ENCODE results near the gene MAPK9.

MAPK9 gene

DNA sequence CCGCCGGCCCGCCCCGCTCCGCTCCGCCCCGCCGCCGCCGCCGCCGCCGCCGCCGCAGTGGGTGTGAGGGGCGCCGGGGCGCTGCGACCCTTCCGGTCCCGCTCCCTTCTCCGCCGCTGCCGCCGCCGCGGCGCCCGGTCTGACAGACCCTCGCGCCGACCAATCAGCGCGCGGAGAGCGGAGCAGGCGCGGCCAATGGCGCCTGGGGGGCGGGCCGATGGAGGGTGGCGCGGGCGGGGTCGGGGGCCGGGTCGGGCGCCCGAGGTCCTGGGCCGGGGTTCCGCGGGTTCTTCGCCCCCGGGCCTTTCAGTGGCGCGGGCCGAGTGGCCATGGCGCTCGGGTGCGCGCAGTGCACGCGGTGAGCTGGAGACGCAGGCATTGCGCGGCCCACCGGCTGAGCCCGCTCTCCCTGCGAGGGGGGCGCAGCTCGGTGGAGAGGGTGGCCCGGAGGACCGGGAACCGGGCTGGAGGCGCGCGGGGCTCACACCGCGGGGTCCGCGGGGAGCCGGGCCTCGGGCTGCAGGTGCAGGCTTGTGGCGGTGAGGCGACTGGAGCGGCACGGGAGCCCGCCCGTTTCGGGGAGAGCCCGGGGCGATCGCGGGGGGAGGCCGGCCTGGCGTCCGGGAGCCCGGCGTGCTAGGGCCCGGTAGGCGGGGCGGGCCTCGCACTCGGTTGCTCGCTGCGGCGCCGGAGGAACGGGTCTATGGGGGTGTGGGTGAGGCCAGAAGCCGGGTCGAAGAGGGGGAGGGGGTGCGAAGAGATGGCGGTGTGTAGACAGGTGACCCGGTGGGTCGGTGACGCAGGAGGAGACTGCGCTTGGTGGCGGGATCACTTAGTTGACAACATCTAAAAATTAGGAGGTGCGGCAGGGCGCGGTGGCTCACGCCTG lies at the start of gene MAPK9:
Gene MAPK9 (minus strand): TSS at position 141 of the 889 bp plus-strand sequence. CDS start 11,522 bp downstream, outside the sequence.
- DNase-seq (ENCODE audit: low spot score): peak; percentile 90

DNA sequence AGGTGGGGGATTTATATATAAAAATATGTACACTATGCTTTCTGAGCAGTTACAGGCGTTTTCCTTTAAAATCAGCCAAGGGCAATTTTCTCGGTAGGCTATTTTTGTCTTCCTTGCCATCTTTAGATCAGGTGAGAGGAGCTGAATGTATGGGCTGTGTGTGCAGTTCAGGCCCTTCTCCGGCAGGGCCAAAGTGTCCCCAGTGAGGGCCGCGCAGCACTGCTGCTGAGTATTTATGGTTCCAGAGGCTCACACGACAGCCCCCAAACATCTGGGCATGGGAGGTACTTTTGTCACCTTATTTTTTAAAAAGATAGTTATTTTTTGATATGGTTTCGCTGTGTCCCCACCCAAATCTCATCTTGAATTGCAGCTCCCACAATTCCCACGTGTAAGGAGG lies 49.7 kb upstream of the MAPK9 start:
- no peak for DNase-seq (ENCODE audit: low spot score)

DNA sequence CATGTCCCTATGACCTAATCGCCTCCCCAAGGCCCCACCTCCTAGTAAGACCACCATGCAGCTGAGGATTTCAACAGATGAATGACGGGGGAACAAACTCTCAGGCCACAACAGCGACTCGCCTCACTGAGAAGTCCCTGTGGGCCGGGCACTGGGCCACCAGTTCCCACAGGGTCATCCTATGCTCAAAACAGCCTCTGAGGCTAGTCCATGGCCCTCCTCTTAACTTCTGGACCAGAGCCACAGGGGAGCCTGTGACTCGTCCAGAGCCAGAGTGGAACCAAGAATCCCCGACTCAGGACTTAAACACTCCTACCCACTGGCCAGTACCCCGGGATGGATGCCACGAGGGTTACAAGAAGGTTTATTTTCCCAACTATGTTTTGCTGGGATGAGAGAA lies 49.0 kb upstream of the MAPK9 start:
- no peak for DNase-seq (ENCODE audit: low spot score)

DNA sequence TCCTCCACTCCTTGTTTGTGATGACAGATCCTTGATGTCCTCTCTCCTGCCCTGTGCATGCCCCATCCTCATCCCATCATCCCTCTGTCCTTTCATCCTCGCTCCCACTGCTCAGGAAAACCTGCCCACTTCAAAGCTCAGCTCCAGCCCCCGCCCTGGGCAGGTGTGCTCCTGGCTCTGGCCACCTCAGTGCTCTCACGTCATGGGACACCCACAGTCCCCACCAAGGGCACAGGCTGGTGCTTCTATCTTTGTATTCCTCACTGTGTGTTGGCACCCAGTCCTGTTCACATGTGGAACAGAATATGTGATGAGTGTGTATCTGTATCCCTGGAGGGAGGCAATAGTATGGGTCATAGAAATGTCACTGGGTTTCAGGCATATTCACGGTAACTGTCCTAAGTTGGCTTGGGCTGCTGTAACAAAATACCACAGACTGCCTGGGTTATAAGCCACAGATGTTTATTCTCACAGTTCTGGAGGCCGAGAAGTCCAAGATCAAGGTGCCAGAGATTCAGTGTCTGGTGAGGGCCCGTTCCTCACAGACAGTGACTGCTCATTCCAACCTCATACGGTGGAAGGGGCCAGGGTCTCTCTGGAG lies 47.8 kb upstream of the MAPK9 start:
- no peak for DNase-seq (ENCODE audit: low spot score)

DNA sequence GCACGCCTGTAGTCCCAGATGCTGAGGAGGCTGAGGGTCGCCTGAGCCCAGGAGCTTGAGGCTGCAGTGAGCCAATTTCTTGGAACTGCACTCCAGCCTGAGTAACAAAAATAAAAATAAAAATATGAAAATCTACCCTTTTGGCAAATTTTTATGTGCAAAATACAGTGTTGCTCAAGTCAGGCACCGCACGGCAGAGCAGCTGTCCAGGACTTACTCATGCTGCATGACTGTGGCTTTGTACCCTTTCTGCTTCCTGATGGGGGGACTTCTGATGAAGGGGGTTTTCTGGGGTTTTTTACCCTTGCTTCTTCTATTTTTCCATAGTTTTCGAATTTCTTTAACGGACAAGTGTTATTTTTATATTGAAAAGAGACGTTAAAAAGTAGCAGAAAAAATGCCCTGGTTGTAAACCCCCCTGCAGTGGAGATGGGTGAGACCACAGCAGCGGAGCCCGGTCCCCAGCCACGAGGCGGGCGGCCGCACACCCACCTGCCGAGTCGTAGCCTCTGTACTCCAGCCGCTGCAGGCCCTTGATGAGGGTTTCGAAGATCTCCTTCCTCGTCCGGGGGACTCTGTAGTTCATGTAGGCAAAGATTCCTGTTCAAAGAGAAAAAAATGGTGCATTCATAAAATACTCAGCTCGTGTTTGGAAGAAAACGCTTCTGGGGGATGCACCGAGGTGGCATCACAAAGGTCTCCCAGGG lies 46.3 kb upstream of the MAPK9 start:
- DNase-seq (ENCODE audit: low spot score): no peak

DNA sequence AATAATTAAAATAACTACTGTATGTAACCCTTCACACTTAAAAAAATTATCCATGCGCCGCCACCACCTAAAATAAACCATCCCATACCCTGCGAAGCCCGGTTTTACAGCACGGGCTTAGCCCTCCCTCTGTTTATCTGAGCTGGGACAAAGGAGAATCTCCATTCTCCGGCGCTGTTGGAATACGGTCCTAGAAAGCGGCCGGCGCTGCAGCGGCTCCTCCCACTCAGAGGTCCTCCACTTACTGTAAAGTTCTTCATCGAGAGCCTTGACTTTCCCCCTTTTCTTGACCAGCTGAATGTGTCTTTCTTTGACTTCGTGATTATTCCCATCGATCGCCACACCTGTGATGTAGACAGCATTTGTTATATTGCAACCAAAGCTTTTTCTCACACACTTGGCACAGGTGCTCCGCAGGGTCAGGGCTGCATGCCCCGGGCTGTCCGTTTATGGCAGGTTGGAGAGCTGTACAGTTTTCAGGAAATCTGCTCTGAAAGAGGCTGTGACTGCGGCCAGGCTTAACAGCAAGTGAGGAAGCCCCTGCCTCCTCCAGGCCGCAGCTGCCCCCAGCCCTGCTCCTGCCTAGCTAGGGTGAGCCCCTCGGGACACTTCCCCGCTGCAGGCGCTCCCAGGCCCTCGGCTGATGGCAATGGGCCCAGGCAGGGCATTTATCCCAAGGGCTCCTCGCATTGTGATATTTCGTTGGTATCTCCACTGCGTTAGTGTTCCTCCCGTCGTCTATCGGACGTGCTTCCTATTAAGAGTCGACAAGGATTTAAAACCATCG lies 44.5 kb upstream of the MAPK9 start:
- DNase-seq (ENCODE audit: low spot score): no peak

DNA sequence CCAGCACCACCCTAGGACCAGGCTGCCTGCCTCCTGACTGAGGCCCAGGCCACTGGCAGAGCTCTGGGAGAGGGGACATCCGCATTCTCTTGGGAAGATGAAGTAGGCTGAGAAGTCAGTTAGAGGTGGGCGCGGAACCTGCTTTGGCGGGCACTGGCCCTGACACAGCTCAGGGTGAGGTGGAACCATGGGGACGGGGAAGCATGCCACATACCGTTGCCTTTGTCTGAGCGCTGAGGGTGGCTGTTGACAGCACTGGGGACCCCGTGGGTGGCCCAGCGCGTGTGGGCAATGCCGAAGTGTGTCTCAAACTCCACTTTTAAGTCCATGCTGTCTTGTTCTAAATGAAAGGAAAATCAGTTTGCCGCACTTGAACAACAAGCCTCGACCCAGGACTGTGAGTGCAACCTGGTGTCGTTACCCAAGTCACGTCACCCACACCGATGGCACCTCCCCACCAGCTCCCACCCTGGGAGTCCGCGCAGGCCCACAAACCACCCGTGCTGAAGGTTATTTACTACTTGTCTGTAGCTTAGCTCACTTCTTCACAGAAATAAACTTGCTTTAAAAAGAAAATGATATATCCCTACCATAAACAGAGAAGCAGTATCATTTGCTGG lies 43.8 kb upstream of the MAPK9 start:
- DNase-seq (ENCODE audit: low spot score): no peak

DNA sequence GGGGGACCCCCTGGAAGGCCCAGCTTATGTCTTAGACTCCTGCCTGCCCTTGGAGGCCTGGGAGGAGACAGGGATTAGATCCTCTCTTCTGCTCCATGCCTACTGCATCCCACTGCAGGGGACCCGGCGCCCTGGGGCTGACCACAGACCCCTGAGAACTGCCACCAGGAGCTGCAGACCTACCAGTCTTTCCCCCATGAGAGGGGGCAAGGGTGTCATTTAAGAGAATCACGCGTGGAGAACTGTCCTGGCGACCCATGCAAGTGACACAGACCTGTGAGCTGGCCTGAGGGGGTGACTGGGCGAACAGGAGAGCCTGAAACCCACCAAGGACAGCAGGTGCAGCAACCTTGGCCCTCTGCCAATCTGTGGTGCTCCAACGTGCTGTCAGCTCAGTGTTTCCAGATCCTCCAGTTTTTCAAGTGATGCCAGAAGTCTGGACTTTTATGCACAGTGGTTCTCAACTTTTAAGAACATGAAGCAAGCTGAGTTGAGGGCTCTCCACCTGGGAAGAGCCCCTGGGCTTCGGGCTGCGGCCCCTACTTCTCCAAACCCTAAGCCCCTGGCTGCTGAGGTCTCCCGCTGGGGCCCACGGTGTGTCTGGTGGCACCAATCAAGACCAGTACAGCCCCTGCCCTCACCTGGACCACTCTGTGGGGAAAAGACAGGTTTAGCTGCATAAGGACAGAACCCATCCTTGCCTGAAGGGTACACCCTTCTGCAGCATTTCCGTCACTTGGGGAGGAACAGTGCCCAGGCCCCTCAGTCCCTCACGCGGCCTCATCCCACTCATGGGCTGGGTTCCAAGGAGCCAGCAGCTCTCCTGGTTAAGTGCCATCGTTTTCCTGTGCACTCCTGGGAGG lies 43.1 kb upstream of the MAPK9 start:
- DNase-seq (ENCODE audit: low spot score): no peak

DNA sequence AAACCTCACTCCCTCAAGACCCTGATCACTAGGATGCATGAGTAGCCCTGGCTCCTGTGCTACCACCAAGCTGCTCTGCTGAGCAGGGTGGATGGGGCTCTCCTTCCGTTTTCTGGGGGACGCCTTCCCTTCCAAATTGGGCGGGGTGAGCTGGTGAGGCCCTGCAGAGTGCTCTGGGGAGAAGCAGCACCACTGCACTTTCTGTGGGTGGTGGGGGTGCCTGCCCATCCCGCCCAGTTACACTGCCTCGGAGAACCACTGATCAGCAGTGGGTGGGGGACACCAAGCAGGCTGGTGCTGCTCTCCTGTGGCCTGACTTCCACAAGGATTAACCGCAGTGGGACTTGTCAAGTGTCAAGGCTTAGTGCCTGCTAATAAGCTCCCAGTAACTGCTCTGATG lies 42.3 kb upstream of the MAPK9 start:
- no peak for DNase-seq (ENCODE audit: low spot score)

DNA sequence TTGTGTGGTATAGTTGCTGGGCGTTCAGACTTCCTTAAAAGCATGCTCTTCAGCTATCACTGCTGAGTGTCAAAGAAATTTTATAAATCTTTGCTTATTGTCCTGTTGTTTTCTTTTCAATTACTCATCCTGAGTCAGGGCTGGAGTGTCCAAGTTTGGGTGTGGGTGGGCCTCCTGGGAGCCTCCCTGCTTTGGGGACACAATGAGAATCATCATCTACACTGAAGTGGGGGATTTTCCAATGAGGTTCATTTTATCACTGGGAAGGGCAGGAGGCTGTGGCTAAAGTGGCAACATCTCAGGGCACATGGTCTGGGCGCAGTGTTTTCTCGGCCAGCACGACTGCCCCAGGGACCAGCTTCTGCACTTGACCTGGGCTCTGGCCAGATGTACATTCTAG lies 41.8 kb upstream of the MAPK9 start:
- no peak for DNase-seq (ENCODE audit: low spot score)

DNA sequence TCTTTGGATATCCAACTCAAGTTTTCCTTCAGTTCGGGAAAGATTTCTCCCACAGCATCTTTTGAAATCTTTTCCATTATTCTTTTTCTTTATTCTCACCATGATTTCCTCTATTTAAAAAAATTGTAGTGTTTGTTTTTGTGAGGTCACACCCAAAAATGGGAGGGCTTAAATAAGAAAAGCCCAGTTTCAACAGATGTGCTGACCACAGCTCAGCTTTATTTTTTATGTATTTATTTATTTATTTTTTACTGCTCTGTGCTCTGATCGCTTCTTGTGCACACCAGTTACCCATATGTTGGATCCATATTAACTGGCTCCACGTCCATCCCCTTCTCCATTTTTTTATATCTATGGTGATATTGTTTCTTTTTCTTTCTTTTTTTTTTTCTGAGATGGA lies 41.0 kb upstream of the MAPK9 start:
- no peak for DNase-seq (ENCODE audit: low spot score)

DNA sequence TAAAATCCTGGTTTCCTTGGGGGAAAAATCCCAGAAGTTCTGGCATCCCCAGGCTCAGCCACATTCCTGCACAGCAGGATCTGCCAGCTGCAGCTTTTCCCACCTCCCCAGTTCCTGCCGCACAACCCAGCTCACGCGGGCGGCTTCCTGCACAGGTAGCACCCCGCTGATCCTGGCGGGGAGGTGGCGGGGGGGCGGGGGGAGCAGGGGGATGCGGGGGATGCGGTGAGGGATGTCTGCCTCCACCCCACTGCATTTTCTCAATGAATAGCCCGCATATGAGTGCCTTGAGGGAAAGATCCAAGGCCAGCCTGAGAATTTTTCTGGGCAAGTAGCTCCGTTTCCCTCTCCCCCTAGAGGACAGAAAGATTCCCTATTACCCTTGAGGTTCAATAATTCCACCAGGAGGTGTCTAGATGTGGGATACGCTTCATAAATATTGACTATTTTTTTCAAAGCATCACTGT lies 40.2 kb upstream of the MAPK9 start:
- no peak for DNase-seq (ENCODE audit: low spot score)

DNA sequence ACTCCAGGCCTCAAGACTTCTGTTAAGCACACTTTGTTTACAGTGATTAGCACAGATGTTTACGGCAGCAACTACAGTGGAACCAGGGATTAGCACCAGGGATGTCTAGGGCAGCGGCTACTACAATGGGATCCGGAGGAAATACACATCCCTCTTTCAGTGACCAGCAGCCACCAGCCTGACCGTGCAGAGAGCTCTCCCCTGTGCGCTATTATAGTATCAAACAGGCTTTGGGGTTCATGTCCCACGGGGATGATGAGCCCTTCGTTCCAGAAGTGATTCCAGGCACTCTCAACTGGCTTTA lies 39.7 kb upstream of the MAPK9 start:
- no peak for DNase-seq (ENCODE audit: low spot score)

DNA sequence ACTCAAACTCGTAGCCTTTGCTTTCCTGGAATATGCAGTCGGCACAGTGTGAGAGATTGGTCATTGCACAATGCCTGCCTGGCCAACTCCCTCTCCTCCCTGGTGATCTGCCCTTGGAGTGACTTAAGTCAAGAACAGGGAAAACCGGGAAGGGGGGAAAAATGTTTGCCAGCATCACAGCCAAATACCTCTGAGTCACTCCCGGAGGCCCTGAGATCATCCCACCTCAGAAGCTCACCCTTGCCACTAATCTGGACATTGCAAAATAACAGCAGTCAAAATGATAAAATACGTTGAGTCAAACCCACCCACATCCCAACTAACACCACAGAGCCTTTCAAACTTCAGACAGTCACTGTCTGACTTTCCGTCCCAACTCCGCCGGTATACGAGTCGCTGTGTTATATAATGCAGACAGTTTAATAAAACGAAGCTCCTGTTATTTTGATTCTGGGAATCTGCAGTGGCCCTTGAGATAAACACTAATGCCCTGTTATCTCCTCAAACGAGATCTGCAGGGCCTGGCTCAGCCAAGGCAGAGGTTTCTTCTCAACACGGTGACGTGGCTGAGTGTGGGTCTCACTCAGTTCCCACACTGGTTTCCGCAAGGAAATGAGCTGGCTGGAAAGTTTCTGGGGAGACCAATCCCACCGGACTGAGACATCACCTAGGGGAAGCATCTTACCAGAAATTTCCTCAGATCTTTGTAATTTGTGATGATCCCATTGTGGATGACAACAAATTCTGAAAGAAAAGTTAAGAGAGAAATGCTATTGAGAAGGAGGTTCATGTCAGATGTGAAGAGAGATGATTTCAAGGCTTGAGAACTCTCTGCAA lies 39.1 kb upstream of the MAPK9 start:
- peak; percentile 23 for DNase-seq (ENCODE audit: low spot score)

DNA sequence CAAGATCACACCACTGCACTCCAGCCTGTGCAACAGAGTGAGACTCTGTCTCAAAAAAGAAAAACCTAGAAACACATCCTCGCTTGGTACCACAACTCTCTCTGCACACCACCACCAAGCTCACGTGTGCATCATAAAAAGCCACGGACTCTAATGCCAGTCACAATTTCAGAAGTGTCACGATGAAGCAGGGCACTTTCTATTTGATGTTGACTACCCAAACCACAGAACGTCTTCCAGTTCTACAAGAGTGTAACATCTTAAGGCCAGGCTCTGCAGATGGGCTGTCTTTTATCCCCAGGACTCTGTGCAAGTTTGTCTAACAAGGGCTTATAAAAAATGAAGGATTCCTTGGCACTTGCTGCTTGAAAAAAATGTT lies 38.4 kb upstream of the MAPK9 start:
- DNase-seq (ENCODE audit: low spot score): no peak

DNA sequence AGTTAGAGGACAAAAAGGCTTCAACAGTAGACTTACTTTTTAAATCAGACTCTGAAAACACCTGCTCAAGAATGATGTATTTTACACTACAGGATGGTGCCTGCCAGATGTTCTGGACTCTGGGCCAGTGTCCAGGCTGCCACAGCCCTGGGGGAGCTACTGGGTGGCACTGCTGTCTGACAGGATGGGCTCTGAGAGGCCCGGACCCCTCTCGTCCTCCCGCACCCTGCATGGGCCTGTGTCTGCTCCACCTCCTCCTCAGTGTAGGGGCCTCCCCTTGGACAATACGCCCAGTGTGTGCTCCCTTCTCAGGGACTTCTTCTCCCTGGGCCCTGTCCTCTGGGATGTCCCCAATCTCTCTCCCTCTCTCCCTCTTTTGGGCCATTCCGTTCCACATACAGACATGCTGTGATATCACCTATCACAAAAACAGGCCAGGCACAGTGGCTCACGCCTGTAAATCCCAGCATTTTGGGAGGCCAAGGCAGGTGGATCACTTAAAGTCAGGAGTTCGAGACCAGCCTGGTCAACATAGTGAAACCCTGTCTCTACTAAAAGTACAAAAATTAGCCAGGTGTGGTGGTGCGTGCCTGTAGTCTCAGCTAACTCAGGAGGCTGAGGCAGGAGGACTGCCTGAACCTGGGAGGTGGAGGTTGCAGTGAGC lies 37.9 kb upstream of the MAPK9 start:
- no peak for DNase-seq (ENCODE audit: low spot score)

DNA sequence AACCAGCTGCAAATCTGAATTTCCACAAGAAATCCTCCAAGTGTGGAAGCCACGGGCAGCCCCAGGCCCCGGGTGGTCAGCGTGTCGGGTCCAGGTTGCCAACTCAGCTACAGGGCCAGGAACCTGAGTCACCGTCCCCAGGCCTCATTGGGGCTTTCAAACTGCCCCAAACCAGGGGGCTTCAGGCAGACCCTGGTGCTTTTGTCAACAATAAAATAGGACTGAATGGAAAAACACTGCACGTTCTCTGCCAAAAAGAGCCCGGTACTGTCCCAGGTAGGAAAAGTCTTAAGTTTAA lies 37.2 kb upstream of the MAPK9 start:
- DNase-seq (ENCODE audit: low spot score): no peak

DNA sequence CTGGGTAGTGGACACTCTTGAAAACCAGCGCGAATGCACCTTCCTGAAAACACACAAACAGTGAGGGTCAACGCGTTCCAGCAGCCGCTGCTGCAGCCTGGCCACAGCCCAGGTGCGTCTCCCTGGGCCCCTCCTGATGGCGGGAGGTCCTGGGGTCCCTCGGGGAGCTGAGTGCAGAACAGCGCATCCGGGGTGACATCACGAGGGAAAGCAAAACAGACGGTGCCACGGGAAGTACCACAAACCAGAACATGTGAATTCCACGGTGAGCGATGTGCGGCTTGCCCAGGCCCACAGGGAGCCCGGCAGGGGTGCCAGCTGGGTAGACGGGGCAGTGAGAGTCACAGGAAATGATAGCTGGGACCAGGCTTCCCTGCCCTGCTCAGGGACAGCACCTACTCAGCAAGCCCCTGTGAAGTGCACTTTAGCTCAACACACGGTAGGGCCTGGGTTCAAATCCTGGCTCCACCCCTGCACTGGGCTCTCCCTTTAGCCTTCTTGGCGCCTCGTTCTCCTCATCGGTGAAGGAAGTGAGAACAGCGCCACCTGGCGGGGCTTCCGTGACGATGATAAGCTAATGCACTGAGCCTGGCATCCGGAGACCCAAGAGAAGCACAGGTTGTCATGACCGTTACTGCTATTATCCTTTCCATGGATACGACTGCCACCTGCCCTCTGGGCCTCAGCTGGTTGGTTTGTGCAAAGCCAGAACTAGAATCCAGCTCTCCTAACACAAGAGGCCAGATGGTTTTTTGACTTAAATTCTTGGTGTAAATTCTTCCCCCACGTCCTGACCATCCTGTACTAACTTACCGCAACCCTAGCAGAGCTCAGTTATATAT lies 36.6 kb upstream of the MAPK9 start:
- DNase-seq (ENCODE audit: low spot score): peak; percentile 90

Data from LoVo (cell line).